SK-N-SH treated with all-trans-retinoic acid at 6 μM for 48 hours (cell line): ENCODE data around the gene NCS1.

Source experiments
- ATAC-seq: fragments of 200-7000 bp; cut with Tn5 transposase; 3 replicates; pipeline ENCODE4 v1.9.1; 2020; ENCODE audit warnings: mild to moderate bottlenecking, moderate library complexity
- BACH2 ChIP-seq: fragments of 250-450 bp; sonication (Bioruptor Pico); IDR thresholded peaks from 2 replicates; pipeline ENCODE4 v1.9.0; 2021; ENCODE audit warnings: mild to moderate bottlenecking, borderline replicate concordance
- ESRRG ChIP-seq: fragments of 250-450 bp; sonication (Bioruptor Pico); IDR thresholded peaks from 2 replicates; pipeline ENCODE4 v1.6.1; 2021; ENCODE audit warnings: mild to moderate bottlenecking
- GLIS3 ChIP-seq: fragments of 250-450 bp; sonication (Bioruptor Pico); IDR thresholded peaks from 2 replicates; pipeline ENCODE4 v1.5.0; 2020; ENCODE audit warnings: mild to moderate bottlenecking, moderate library complexity
- ISL1 ChIP-seq: fragments of 250-450 bp; sonication (Bioruptor Pico); IDR thresholded peaks from 2 replicates; pipeline ENCODE4 v2.1.2; 2022; ENCODE audit warnings: mild to moderate bottlenecking, moderate library complexity
- OSR1 ChIP-seq: fragments of 250-450 bp; sonication (Bioruptor Pico); IDR thresholded peaks from 2 replicates; pipeline ENCODE4 v1.8.0; 2022; ENCODE audit warnings: moderate library complexity, mild to moderate bottlenecking, inconsistent platforms
- SNAI2 ChIP-seq: fragments of 250-450 bp; sonication (Bioruptor Pico); IDR thresholded peaks from 2 replicates; pipeline ENCODE4 v1.5.0; 2020; ENCODE audit warnings: mild to moderate bottlenecking, moderate library complexity
- TCF4 ChIP-seq: fragments of 250-450 bp; sonication (Bioruptor Pico); IDR thresholded peaks from 2 replicates; pipeline ENCODE4 v1.8.0; 2021; ENCODE audit warnings: mild to moderate bottlenecking, moderate library complexity, borderline replicate concordance
- ZC3H10 ChIP-seq: fragments of 250-450 bp; sonication (Bioruptor Pico); IDR thresholded peaks from 2 replicates; pipeline ENCODE4 v1.5.1; 2021; ENCODE audit warnings: mild to moderate bottlenecking, moderate library complexity
- ZFP30 ChIP-seq: fragments of 450-650 bp; formaldehyde crosslinking; IDR thresholded peaks from 2 replicates; pipeline ENCODE4 v1.5.0; 2022; ENCODE audit warnings: mild to moderate bottlenecking, moderate library complexity
- ZNF565 ChIP-seq: fragments of 450-650 bp; formaldehyde crosslinking; conservative IDR thresholded peaks from 2 replicates; pipeline ENCODE4 v1.5.0; 2020; ENCODE audit warnings: low read depth, mild to moderate bottlenecking, moderate library complexity
- ZNF70 ChIP-seq: fragments of 450-650 bp; formaldehyde crosslinking; IDR thresholded peaks from 2 replicates; pipeline ENCODE4 v1.5.0; 2020; ENCODE audit warnings: mild to moderate bottlenecking, moderate library complexity
- ZNF8 ChIP-seq: fragments of 450-650 bp; formaldehyde crosslinking; IDR thresholded peaks from 2 replicates; pipeline ENCODE4 v1.5.0; 2020; ENCODE audit warnings: mild to moderate bottlenecking, moderate library complexity
- TF ChIP-seq, protein P1 (sequence below): fragments of 250-450 bp; sonication (Bioruptor Pico); IDR thresholded peaks from 2 replicates; pipeline ENCODE4 v1.5.1; 2021; ENCODE audit warnings: mild to moderate bottlenecking, moderate library complexity
- TF ChIP-seq, protein P2 (sequence below): fragments of 250-450 bp; sonication (Bioruptor Pico); IDR thresholded peaks from 2 replicates; pipeline ENCODE4 v1.8.0; 2020; ENCODE audit warnings: mild to moderate bottlenecking, moderate library complexity, borderline replicate concordance
- TF ChIP-seq, protein P3 (sequence below): fragments of 250-450 bp; sonication (Bioruptor Pico); IDR thresholded peaks from 2 replicates; pipeline ENCODE4 v1.5.0; 2020; ENCODE audit warnings: mild to moderate bottlenecking, moderate library complexity
- TF ChIP-seq, protein P4 (sequence below): fragments of 250-450 bp; sonication (Bioruptor Pico); IDR thresholded peaks from 2 replicates; pipeline ENCODE4 v1.8.0; 2021; ENCODE audit warnings: low read depth, mild to moderate bottlenecking, moderate library complexity, borderline replicate concordance

The NCS1 gene

DNA sequence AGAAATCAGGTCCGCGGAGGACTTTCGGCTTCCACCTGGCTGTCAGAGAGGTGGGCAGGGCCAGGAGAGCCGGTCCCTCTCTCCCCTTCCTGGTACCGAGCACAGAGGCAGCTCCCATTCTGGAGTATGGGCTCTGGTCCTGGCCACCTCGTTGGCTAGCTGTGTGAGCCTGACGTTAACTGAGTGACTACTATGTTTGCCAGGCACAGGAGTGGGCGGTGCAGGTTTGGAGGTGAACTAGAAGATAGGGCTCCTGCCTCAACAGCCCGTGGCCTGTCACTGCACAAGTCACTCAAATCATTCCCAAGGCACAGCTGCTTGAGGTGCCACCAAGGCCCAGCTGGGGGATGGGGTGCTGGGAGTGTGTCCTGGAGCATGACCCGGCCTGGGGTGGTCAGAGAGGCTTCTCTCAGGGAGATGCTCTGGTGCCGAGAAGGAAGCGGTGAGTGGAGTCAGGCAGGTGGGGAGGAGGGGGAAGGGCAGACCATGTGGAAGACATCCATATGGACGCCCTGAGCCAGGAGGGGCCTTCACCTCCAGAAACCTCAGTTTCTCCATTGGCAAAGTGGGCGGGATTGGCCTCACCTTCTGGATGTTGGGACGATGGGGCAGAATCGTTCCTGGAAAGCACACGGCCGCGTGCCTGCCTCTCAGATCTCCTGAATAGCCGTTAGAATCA is 39.5 kb downstream of the NCS1 start:
- TF ChIP-seq TCF4 (CRISPR knock-in tag) (no peak), ZNF8 (CRISPR knock-in tag) (no peak), BACH2 (no peak), ESRRG (no peak), ZNF565 (CRISPR knock-in tag) (no peak), ISL1 (CRISPR knock-in tag) (no peak), SNAI2 (no peak), ZFP30 (CRISPR knock-in tag) (no peak), ZNF70 (CRISPR knock-in tag) (no peak), ZC3H10 (no peak)
- TF ChIP-seq, protein P1, sequence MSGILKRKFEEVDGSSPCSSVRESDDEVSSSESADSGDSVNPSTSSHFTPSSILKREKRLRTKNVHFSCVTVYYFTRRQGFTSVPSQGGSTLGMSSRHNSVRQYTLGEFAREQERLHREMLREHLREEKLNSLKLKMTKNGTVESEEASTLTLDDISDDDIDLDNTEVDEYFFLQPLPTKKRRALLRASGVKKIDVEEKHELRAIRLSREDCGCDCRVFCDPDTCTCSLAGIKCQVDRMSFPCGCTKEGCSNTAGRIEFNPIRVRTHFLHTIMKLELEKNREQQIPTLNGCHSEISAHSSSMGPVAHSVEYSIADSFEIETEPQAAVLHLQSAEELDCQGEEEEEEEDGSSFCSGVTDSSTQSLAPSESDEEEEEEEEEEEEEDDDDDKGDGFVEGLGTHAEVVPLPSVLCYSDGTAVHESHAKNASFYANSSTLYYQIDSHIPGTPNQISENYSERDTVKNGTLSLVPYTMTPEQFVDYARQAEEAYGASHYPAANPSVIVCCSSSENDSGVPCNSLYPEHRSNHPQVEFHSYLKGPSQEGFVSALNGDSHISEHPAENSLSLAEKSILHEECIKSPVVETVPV (CRISPR knock-in tag): no peak
- TF ChIP-seq, protein P2, sequence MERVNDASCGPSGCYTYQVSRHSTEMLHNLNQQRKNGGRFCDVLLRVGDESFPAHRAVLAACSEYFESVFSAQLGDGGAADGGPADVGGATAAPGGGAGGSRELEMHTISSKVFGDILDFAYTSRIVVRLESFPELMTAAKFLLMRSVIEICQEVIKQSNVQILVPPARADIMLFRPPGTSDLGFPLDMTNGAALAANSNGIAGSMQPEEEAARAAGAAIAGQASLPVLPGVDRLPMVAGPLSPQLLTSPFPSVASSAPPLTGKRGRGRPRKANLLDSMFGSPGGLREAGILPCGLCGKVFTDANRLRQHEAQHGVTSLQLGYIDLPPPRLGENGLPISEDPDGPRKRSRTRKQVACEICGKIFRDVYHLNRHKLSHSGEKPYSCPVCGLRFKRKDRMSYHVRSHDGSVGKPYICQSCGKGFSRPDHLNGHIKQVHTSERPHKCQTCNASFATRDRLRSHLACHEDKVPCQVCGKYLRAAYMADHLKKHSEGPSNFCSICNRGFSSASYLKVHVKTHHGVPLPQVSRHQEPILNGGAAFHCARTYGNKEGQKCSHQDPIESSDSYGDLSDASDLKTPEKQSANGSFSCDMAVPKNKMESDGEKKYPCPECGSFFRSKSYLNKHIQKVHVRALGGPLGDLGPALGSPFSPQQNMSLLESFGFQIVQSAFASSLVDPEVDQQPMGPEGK (CRISPR knock-in tag): no peak
- TF ChIP-seq, protein P3, sequence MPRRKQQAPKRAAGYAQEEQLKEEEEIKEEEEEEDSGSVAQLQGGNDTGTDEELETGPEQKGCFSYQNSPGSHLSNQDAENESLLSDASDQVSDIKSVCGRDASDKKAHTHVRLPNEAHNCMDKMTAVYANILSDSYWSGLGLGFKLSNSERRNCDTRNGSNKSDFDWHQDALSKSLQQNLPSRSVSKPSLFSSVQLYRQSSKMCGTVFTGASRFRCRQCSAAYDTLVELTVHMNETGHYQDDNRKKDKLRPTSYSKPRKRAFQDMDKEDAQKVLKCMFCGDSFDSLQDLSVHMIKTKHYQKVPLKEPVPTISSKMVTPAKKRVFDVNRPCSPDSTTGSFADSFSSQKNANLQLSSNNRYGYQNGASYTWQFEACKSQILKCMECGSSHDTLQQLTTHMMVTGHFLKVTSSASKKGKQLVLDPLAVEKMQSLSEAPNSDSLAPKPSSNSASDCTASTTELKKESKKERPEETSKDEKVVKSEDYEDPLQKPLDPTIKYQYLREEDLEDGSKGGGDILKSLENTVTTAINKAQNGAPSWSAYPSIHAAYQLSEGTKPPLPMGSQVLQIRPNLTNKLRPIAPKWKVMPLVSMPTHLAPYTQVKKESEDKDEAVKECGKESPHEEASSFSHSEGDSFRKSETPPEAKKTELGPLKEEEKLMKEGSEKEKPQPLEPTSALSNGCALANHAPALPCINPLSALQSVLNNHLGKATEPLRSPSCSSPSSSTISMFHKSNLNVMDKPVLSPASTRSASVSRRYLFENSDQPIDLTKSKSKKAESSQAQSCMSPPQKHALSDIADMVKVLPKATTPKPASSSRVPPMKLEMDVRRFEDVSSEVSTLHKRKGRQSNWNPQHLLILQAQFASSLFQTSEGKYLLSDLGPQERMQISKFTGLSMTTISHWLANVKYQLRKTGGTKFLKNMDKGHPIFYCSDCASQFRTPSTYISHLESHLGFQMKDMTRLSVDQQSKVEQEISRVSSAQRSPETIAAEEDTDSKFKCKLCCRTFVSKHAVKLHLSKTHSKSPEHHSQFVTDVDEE (CRISPR knock-in tag): no peak
- TF ChIP-seq, protein P4, sequence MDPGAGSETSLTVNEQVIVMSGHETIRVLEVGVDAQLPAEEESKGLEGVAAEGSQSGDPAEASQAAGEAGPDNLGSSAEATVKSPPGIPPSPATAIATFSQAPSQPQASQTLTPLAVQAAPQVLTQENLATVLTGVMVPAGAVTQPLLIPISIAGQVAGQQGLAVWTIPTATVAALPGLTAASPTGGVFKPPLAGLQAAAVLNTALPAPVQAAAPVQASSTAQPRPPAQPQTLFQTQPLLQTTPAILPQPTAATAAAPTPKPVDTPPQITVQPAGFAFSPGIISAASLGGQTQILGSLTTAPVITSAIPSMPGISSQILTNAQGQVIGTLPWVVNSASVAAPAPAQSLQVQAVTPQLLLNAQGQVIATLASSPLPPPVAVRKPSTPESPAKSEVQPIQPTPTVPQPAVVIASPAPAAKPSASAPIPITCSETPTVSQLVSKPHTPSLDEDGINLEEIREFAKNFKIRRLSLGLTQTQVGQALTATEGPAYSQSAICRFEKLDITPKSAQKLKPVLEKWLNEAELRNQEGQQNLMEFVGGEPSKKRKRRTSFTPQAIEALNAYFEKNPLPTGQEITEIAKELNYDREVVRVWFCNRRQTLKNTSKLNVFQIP (CRISPR knock-in tag): no peak
- ATAC-seq: no peak

DNA sequence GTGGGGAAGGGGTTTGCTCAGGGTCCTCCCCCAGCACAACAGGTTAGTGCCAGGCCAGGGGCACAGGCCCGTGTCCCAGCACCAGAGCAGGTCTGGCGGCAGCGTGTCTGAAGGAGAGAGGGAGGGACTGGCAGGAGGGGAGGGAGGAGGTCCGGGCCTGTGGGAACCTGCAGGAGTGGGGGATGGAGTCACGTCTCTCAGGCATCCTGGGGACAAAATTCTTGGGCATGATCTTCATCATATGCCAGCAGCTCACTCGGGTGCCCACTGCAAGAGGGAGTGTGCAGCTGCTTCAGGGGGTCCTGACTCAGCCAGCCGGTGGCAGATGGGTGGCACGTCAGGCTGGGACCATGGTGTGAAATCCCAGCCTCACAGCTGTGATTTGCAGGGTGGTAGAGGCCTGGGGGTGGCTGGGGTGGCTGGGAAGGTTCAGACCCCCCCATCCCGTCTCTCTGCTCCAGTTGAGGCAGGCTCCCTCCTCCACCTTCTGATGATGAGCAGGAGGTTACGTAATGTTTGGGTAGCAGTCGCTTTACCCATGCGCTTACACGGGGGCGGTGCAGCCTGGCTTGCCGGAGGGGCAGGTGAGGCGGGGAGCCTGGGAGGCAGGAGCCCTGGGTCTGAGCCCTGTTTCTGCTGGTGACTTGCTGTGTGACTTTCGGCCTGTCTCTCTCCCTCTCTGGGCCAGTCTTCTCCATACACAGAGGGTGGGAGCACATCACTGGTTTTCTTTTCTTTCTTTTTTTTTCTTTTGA is 40.5 kb downstream of the NCS1 start:
- no peak for ATAC-seq
- no peak for TF ChIP-seq OSR1
- TF ChIP-seq ESRRG: no peak
- TF ChIP-seq, protein P4 (CRISPR knock-in tag): no peak
- TF ChIP-seq ZNF8 (CRISPR knock-in tag): no peak
- TF ChIP-seq GLIS3 (CRISPR knock-in tag): no peak
- TF ChIP-seq, protein P2 (CRISPR knock-in tag): no peak
